ENCODE data around the gene DIPK1B.
"Not testable (repeated sequence)": the region's sequence is repeated elsewhere in the genome, so short reads cannot be mapped to it uniquely, and the experiment has no call there.

Gene DIPK1B

DNA sequence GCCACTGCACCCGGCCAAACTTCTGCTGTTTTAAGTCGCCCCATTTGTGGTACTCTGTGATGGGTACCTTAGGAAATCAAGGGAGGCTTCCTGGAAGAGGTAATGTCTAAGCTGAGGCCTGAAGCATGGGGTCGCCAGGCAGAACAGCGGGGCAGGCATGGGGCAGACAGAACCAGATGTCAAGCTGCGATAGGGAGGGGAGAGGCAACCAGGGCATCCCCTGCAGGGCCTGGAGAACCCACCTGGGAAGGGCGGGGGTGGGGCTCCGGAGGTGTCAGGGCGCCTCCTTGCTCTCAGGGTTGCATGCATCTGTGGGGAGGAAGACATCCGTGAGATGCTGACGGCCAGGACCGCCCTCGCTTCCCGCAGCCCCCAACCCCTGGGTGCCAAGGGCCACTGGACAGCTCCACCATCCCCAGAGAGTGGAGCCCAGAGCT, 49.2 kb downstream of the DIPK1B start:
- TF ChIP-seq CTCF (IDR thresholded peaks at IDR 0.05; ENCODE audit: low read depth, low read length): no peak
- DNase-seq (ENCODE audit: low read depth, low spot score): no peak
- no peak overlapping the region for H3K4me3 ChIP-seq (ENCODE audit: low read depth, low read length)
- in situ Hi-C loops (cut with HindIII; ENCODE audit: low sequenced_read_pairs): no loop called here

GRCh38 chr9:136762221-136762691, 49.9 kb downstream of the DIPK1B start:
- in situ Hi-C loops (cut with HindIII; ENCODE audit: low sequenced_read_pairs): no loop called here
- TF ChIP-seq CTCF (IDR thresholded peaks at IDR 0.05; ENCODE audit: low read depth, low read length): no peak
- H3K4me3 ChIP-seq (ENCODE audit: low read depth, low read length): no peak overlapping the region
- no peak for DNase-seq (ENCODE audit: low read depth, low spot score)

DNA sequence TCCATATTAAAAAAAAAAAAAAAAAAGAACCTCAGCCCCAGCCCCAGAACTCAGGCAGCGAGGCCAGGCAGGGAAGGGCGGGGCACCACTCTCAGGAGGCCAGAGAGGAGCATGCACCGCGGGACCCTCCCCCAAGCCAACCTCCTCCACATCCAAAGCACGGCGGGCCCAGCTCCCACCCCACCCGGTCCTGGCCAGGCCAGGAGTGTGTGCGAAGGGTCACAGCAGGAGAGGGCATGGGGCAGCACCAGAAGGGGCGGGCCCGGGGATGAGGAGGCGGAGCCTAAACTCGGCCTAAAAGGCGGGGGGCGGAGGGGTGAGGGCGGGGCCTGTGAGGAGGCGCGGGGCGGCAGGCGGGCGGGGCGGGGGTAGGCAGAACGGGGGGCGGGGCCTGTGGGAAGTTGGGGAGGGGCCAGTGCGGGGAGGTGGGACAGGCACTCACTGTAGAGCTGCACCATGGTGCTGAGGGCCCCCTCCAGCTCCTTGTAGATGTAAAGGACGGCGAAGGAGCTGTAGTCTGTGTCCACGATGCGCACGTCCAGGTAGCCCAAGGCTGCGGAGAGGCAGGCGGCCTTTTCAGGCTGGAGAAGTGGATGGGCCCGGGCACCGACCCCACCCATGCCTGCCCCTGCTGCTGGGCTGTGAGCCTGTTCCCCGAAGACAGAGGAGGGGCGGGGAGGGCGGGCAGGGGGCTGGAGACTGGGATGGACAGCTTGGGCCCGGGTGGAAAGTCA, 50.7 kb downstream of the DIPK1B start:
- no peak overlapping the region for H3K4me3 ChIP-seq (ENCODE audit: low read depth, low read length)
- in situ Hi-C loops (cut with HindIII; ENCODE audit: low sequenced_read_pairs): no loop called here
- no peak for TF ChIP-seq CTCF (IDR thresholded peaks at IDR 0.05; ENCODE audit: low read depth, low read length)
- DNase-seq (ENCODE audit: low read depth, low spot score): no peak

DNA sequence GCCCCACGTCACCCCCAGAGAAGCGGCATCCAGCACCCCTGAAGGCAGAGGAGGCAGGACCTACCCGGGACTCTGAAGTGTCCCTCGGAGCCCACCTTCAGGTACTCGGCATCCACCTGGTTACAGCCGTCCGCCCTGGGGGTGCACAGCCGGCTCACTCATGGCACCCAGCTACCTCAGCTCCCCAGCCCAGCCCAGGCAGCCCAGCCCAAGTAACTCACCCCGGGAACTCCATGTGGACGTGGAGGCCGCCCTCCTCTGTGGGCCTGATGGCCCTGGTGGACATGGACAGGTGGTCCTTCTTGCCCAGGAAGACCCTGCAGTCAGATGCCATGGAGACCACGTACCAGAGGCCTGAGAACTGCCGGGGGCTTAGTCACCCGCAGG, 51.3 kb downstream of the DIPK1B start:
- no peak for TF ChIP-seq CTCF (IDR thresholded peaks at IDR 0.05; ENCODE audit: low read depth, low read length)
- in situ Hi-C loops (cut with HindIII; ENCODE audit: low sequenced_read_pairs): no loop called here
- DNase-seq (ENCODE audit: low read depth, low spot score): no peak
- no peak overlapping the region for H3K4me3 ChIP-seq (ENCODE audit: low read depth, low read length)

DNA sequence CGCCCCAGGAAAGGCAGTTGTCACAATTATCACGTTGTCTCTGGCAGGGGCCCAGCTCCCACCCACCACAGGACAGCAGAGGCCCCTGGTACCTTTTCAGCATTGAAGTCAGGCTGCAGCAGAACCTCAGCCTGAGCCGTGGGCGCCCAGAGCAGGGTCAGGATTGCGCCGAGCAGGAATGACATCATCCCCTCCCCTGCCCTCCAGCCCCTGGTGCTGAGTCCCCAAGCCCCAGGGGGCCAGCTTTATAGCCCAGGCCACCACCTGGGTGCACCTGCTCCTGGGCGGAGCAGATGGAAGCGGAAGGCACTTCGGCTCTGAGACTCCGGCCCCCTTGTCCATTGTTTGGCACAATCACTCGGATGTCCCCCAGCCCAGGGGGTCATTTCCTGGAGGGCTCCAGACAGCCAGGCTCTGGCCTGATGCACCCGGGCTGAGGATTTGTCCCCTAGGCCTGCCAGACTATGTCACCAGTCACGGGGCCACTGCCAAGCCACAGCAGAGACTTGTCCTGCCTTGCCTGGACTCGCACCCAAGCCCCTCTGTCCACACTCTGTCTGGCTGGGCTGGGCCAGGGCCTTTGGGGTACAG, 52.0 kb downstream of the DIPK1B start, which contains the start of gene LCN15:
Gene LCN15 (minus strand): TSS at position 218 of the 591 bp plus-strand sequence. CDS start 30 bp downstream, at position 188.
- in situ Hi-C loops (cut with HindIII; ENCODE audit: low sequenced_read_pairs): no loop called here

GRCh38 chr9:136765041-136765440, 52.7 kb downstream of the DIPK1B start:
- in situ Hi-C loops (cut with HindIII; ENCODE audit: low sequenced_read_pairs): no loop called here
- no peak for DNase-seq (ENCODE audit: low read depth, low spot score)
- no peak for TF ChIP-seq CTCF (IDR thresholded peaks at IDR 0.05; ENCODE audit: low read depth, low read length)
- no peak overlapping the region for H3K4me3 ChIP-seq (ENCODE audit: low read depth, low read length)

More for the DNA sequence above, 52.0 kb downstream of the DIPK1B start, which contains the start of gene LCN15:
- DNase-seq (ENCODE audit: low read depth, low spot score): no peak
- TF ChIP-seq CTCF (IDR thresholded peaks at IDR 0.05; ENCODE audit: low read depth, low read length): no peak
- no peak within 1 kb of the TSS for H3K4me3 ChIP-seq (ENCODE audit: low read depth, low read length)

- in situ Hi-C loops (cut with HindIII; ENCODE audit: low sequenced_read_pairs): not testable (repeated sequence)
Observed at GRCh38 chr9:136765745-136766409, 53.5 kb downstream of the DIPK1B start.

More at GRCh38 chr9:136765745-136766409, 53.5 kb downstream of the DIPK1B start:
- H3K4me3 ChIP-seq (ENCODE audit: low read depth, low read length); DNase-seq (ENCODE audit: low read depth, low spot score): not testable (repeated sequence)

All from astrocyte of the spinal cord (primary cell).